Measurements from ENCODE around the gene SLC34A1. TPM values are rescaled to one million over a fixed set of nuclear protein-coding genes. Genes with fewer than 3 reads are reported as not detected.

The SLC34A1 gene
- total RNA-seq, 2 experiments from 2014 or later = 0.35 to 0.63 TPM

DNA sequence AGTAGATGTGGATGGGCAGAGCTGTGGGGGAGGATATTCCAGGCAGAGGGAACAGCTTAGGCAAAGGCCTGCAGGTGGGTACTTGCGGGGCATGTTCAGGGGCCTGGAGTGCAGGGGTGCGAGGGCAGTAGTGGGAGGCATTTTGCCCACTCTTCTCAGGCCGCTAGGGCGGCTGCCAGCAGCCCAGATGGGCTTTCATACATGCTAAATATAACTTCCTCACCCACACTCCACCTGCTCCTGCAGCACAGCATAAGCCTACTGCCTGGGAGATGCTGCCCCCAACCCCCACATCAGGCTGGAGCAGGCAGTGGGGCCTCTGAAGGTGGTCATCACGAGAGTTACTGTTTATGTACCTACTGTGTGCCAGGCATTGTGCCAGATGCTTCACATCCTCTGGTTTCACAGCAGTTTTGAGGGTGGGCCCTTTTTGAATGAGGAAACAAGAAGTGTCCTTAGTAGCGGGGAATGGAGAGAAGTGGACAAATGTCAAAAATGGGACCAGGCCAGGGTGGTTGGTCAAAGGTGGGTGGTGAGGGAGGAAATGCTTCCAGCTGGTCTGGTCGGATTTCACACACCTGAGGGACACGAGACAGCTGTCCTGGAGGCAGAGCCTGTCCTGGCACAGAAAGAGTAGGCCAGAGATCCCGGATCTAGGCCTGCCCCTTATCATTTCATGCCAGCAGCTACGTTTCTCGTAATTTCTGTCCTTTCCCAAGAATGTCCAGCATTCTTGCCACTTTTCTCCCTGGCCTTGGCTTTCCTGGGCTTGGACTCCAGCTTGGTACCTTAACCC, 14.4 kb upstream of the SLC34A1 start:
- CTCF ChIA-PET (ENCODE audit: unreplicated experiment) = interaction anchor here (0.7 to 1.7 kb wide), 8 partner anchors 9 to 20 kb away, joined by 4 to 11 read pairs (median 5); partner anchors contain the start of genes RGS14 and SLC34A1
- peak overlapping the region; percentile 56 for H3K27ac ChIP-seq (ENCODE audit: low read depth, low read length, poor library complexity, severe bottlenecking)
- intact Hi-C loops (cut with micrococcal nuclease; ENCODE audit: unreplicated experiment) = no loop called here
- no TSS peak for BruUV-seq (replicated peaks)
- H3K4me1 ChIP-seq (ENCODE audit: insufficient read depth, low read length, poor library complexity, severe bottlenecking) = peaks cover 43% of the 10 kb centered on the region
- H3K4me2 ChIP-seq (ENCODE audit: low read length) = peak overlapping the region; percentile 54
- TF ChIP-seq CTCF (conservative IDR thresholded peaks at IDR 0.05; ENCODE audit: low read length) = no peak
- no peak for TF ChIP-seq EZH2phosphoT487 (IDR thresholded peaks at IDR 0.05; ENCODE audit: borderline replicate concordance, low read depth, low read length)
- peak; percentile 54 for DNase-seq (ENCODE audit: low spot score)
- H2AFZ ChIP-seq (ENCODE audit: low read length) = no peak overlapping the region
- no peaks in the 10 kb centered on the region for H3K9me2 ChIP-seq (ENCODE audit: insufficient read depth, low read length)
- no peak overlapping the region for H3K4me3 ChIP-seq (ENCODE audit: low read depth, low read length, poor library complexity, severe bottlenecking)
- peaks cover 36% of the 10 kb centered on the region for H3K36me3 ChIP-seq (ENCODE audit: insufficient read depth, low read length)
- no peaks in the 10 kb centered on the region for H3K9me3 ChIP-seq (ENCODE audit: low read length)
- POLR2A ChIA-PET = interaction anchor here (0.8 to 1.7 kb wide), 5 partner anchors 8 to 712 kb away, joined by 3 to 7 read pairs (median 4); partner anchors contain the start of gene LMAN2
- H4K20me1 ChIP-seq (ENCODE audit: insufficient read depth, low read length) = no peaks in the 10 kb centered on the region
- no peaks in the 10 kb centered on the region for H3K79me2 ChIP-seq (ENCODE audit: insufficient read depth, low read depth, low read length)

GRCh38 chr5:177370488-177371119, 13.6 kb upstream of the SLC34A1 start:
- peak overlapping the region; percentile 59; the same call in 1 of the 2 replicates for H3K4me2 ChIP-seq (ENCODE audit: low read length)
- no peaks in the 10 kb centered on the region for H3K79me2 ChIP-seq (ENCODE audit: insufficient read depth, low read depth, low read length)
- H3K9me2 ChIP-seq (ENCODE audit: insufficient read depth, low read length) = no peaks in the 10 kb centered on the region
- intact Hi-C loops (cut with micrococcal nuclease; ENCODE audit: unreplicated experiment) = no loop called here
- H3K4me1 ChIP-seq (ENCODE audit: insufficient read depth, low read length, poor library complexity, severe bottlenecking) = peaks cover 42% of the 10 kb centered on the region
- H3K27ac ChIP-seq (ENCODE audit: low read depth, low read length, poor library complexity, severe bottlenecking) = peak overlapping the region; percentile 56
- DNase-seq (ENCODE audit: low spot score) = peak; percentile 87
- H3K36me3 ChIP-seq (ENCODE audit: insufficient read depth, low read length) = peaks cover 36% of the 10 kb centered on the region
- no peaks in the 10 kb centered on the region for H3K9me3 ChIP-seq (ENCODE audit: low read length)
- H4K20me1 ChIP-seq (ENCODE audit: insufficient read depth, low read length) = no peaks in the 10 kb centered on the region
- BruUV-seq (replicated peaks) = no TSS peak
- POLR2A ChIA-PET = interaction anchor here (0.6 to 1.7 kb wide), 6 partner anchors 9 to 713 kb away, joined by 3 to 7 read pairs (median 4); partner anchors contain the start of gene LMAN2
- CTCF ChIA-PET (ENCODE audit: unreplicated experiment) = interaction anchor here (0.6 to 1.7 kb wide), 9 partner anchors 9 to 45 kb away, joined by 3 to 10 read pairs (median 5); partner anchors contain the start of gene SLC34A1
- TF ChIP-seq CTCF (conservative IDR thresholded peaks at IDR 0.05; ENCODE audit: low read length) = peak; percentile 63
- no peak for TF ChIP-seq EZH2phosphoT487 (IDR thresholded peaks at IDR 0.05; ENCODE audit: borderline replicate concordance, low read depth, low read length)
- H2AFZ ChIP-seq (ENCODE audit: low read length) = no peak overlapping the region
- H3K4me3 ChIP-seq (ENCODE audit: low read depth, low read length, poor library complexity, severe bottlenecking) = peak overlapping the region; percentile 10

Data from OCI-LY7 (cell line).